Endothelial cell of umbilical vein (primary cell): ENCODE data around the gene TBC1D10A. TPM values are rescaled to one million over a fixed set of nuclear protein-coding genes. Genes with fewer than 3 reads are reported as not detected.

ENCODE experiments used
- BruUV-seq: library from RNA; stranded (reverse); fragments of 400-500 nt; replicated peaks from 2 replicates; lab custom pipeline; 2021; lab: Mats Ljungman, UMichigan
- CTCF ChIA-PET: fragments of 300-600, 350-600 bp; sonication (Branson Sonifier 250); formaldehyde crosslinking; loops from one replicate; lab custom pipeline; 2021; ENCODE audit warnings: antibody characterized with exemption, inconsistent platforms; lab: Charles Lee
- POLR2A ChIA-PET: fragments of 300-600, 350-600 bp; sonication (Branson Sonifier 250); formaldehyde crosslinking; loops from one replicate; lab custom pipeline; 2021; ENCODE audit warnings: antibody characterized with exemption, inconsistent platforms; lab: Charles Lee
- DNase-seq: peaks from one replicate; pipeline ENCODE4 v3.0.0-alpha.2; 2011; ENCODE audit warnings: low read depth, low spot score
- FAIRE-seq: peaks from 2 replicates; lab custom pipeline; 2011; peaks lifted over from hg19 to GRCh38; lab: Jason Lieb, UNC
- H2AFZ ChIP-seq: 2 replicates; pipeline ENCODE4 v1.6.0; 2012; ENCODE audit warnings: low read depth, low read length, control low read depth, inconsistent platforms
- H3K27ac ChIP-seq: 2 replicates; pipeline ENCODE4 v1.5.1; 2011; ENCODE audit warnings: low read depth, mild to moderate bottlenecking, control low read depth, low read length, moderate library complexity; ENCODE audit not compliant: insufficient read depth
- H3K27me3 ChIP-seq, 2 experiments: 2 replicates each; pipeline versions ENCODE4 v1.6.0 to v1.6.1; 2011; ENCODE audit warnings: low read length in 2 of 2, mixed read lengths in 1 of 2; ENCODE audit not compliant: control insufficient read depth in 2 of 2, insufficient read depth in 2 of 2
- H3K36me3 ChIP-seq, 2 experiments: 2 replicates in 1 of 2; 3 replicates in 1 of 2; pipeline ENCODE4 v1.5.1; 2011; ENCODE audit warnings: low read length in 2 of 2, mild to moderate bottlenecking in 1 of 2, moderate library complexity in 1 of 2; ENCODE audit not compliant: control insufficient read depth in 2 of 2, insufficient read depth in 2 of 2; ENCODE audit errors: extremely low read depth in 1 of 2
- H3K4me1 ChIP-seq: 3 replicates; pipeline ENCODE4 v1.5.1; 2011; ENCODE audit warnings: mild to moderate bottlenecking, low read length; ENCODE audit not compliant: control insufficient read depth, insufficient read depth; ENCODE audit errors: extremely low read depth
- H3K4me2 ChIP-seq: 2 replicates; pipeline ENCODE4 v1.6.1; 2011; ENCODE audit warnings: low read length, control low read depth, mixed read lengths; ENCODE audit not compliant: insufficient read depth
- H3K4me3 ChIP-seq, 3 experiments: fragments of 200-600 bp in 1 of 3; sonication (generic), shearing (Covaris generic) in 1 of 3; replicated peaks in 1 of 3; 2 replicates each; pipeline ENCODE4 v1.5.1; 2011 to 2016; ENCODE audit warnings: control low read depth in 3 of 3, low read length in 3 of 3, mild to moderate bottlenecking in 2 of 3, inconsistent platforms in 1 of 3, low read depth in 1 of 3, moderate library complexity in 1 of 3; ENCODE audit not compliant: insufficient read depth in 1 of 3
- H3K79me2 ChIP-seq: 2 replicates; pipeline ENCODE4 v1.6.0; 2012; ENCODE audit warnings: low read length, inconsistent platforms; ENCODE audit not compliant: control insufficient read depth, insufficient read depth
- H3K9ac ChIP-seq: replicated peaks from 2 replicates; pipeline ENCODE3; 2011; ENCODE audit warnings: low read length, control low read depth; ENCODE audit not compliant: insufficient read depth; ENCODE audit errors: extremely low read depth
- H3K9me1 ChIP-seq: replicated peaks from 3 replicates; pipeline ENCODE4 v1.6.0; 2011; ENCODE audit warnings: mild to moderate bottlenecking, low read length; ENCODE audit not compliant: control insufficient read depth, insufficient read depth; ENCODE audit errors: extremely low read depth
- H3K9me3 ChIP-seq: replicated peaks from 2 replicates; pipeline ENCODE4 v1.5.1; 2012; ENCODE audit warnings: low read length, inconsistent platforms; ENCODE audit not compliant: control insufficient read depth, insufficient read depth
- H4K20me1 ChIP-seq: replicated peaks from 2 replicates; pipeline ENCODE3; 2011; ENCODE audit warnings: mild to moderate bottlenecking, low read length; ENCODE audit not compliant: control insufficient read depth, insufficient read depth; ENCODE audit errors: extremely low read depth
- EZH2 ChIP-seq: IDR thresholded peaks from 2 replicates; pipeline ENCODE4 v1.6.1; 2012; ENCODE audit warnings: borderline replicate concordance, low read depth, mild to moderate bottlenecking, moderate library complexity, low read length, inconsistent platforms; ENCODE audit not compliant: severe bottlenecking
- FOS ChIP-seq: IDR thresholded peaks from 2 replicates; pipeline ENCODE4 v1.6.1; 2011; ENCODE audit warnings: mild to moderate bottlenecking, low read length, moderate library complexity, borderline replicate concordance; ENCODE audit not compliant: insufficient read depth
- GATA2 ChIP-seq: IDR thresholded peaks from 2 replicates; pipeline ENCODE4 v1.7.0; 2011; ENCODE audit warnings: low read depth, mild to moderate bottlenecking, moderate library complexity, mixed read lengths, low read length; ENCODE audit not compliant: insufficient read length, insufficient read depth
- JUN ChIP-seq: IDR thresholded peaks from 2 replicates; pipeline ENCODE4 v1.6.1; 2011; ENCODE audit warnings: borderline replicate concordance, low read depth; ENCODE audit not compliant: insufficient read length, insufficient read depth
- MAX ChIP-seq: IDR thresholded peaks from 2 replicates; pipeline ENCODE4 v1.6.1; 2011; ENCODE audit not compliant: insufficient read depth, insufficient read length
- MYC ChIP-seq: IDR thresholded peaks from one replicate; pipeline ENCODE4 v1.6.1; 2011; ENCODE audit warnings: mild to moderate bottlenecking, low read depth, low read length
- POLR2AphosphoS5 ChIP-seq: IDR thresholded peaks from 2 replicates; pipeline ENCODE4 v1.6.1; 2012; ENCODE audit warnings: low read depth, mild to moderate bottlenecking, control low read depth, low read length, moderate library complexity; ENCODE audit not compliant: insufficient read depth
- dilution Hi-C: fragments of 300-500 bp; cut with MboI; formaldehyde crosslinking; loops from one replicate; pipeline ENCODE4 v1.15.0; 2019; ENCODE audit warnings: low sequenced_read_pairs; ENCODE audit not compliant: extremely low pct_ligation_motif_present
- intact Hi-C: fragments of 100-400 bp; cut with micrococcal nuclease; formaldehyde crosslinking; loops from one replicate; pipeline ENCODE4 v1.10.0; 2022
- polyA plus RNA-seq, 4 experiments: library from polyadenylated mRNA; depleted of rRNA in 3 of 4; stranded (reverse) in 3 of 4; unstranded in 1 of 4; fragments of >200 nt; gene quantifications; 2 replicates each; pipeline versions ENCODE4 v1.2.1 to v1.2.3, GENCODE V29; 2011 to 2012; ENCODE audit warnings: missing spikeins in 1 of 4
- total RNA-seq: library from RNA; stranded (reverse); gene quantifications from 2 replicates; pipeline ENCODE4 v1.2.3, GENCODE V29; 2021

Gene TBC1D10A
- total and polyA plus RNA-seq, 2 donors (not counting 3 experiments of a cell fraction or from before 2014, with no cell fraction given): 10.0 to 11.9 TPM

DNA sequence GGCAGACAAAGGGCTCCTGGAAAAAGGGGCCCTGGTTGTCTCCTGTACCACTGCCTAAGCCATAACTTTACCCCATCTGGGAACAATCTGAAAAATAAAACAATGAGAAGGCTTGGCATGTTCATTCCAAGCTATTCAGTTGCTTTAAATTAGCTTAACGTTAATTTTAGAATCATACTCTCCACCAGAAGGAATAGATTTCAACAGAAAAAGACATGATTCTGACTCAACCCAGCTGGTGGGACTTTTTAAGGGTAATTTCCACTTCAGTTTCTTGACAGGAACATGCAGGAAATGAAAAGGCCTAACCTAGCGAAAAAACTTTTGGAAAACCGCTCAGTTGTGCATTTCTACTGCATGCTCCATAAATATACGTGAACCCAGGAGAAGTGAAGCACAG lies 22.1 kb upstream of the TBC1D10A start:
- H3K4me2 ChIP-seq: no peak overlapping the region
- H3K4me3 ChIP-seq: no peak overlapping the region
- FAIRE-seq: no peak
- intact Hi-C loops: no loop called here
- no peaks in the 10 kb centered on the region for H3K9me3 ChIP-seq
- no TSS peak for BruUV-seq
- H3K79me2 ChIP-seq: peaks cover 46% of the 10 kb centered on the region
- no peaks in the 10 kb centered on the region for H3K27me3 ChIP-seq
- peaks cover 37 to 52% of the 10 kb centered on the region in 2 experiments for H3K36me3 ChIP-seq
- no peaks in the 10 kb centered on the region for H3K4me1 ChIP-seq
- H3K27ac ChIP-seq: no peak overlapping the region
- H3K9ac ChIP-seq: no peak overlapping the region
- DNase-seq: no peak
- ChIA-PET CTCF (interaction anchor here (0.6 kb wide), 1 partner anchor 39 kb away, joined by 3 read pairs; no protein-coding TSS in a partner anchor), POLR2A (no interaction called here)
- dilution Hi-C loops: no loop called here
- no peak overlapping the region for H2AFZ ChIP-seq
- no peak for TF ChIP-seq MYC
- no peak for TF ChIP-seq MAX
- no peak for TF ChIP-seq JUN
- TF ChIP-seq POLR2AphosphoS5: no peak
- TF ChIP-seq EZH2: no peak
- TF ChIP-seq FOS: no peak
- H4K20me1 ChIP-seq: peaks cover 2% of the 10 kb centered on the region
- no peaks in the 10 kb centered on the region for H3K9me1 ChIP-seq

GRCh38 chr22:30348404-30348803 lies 21.7 kb upstream of the TBC1D10A start:
- Histone ChIP-seq H3K36me3 (peaks cover 41 to 52% of the 10 kb centered on the region in 2 experiments), H4K20me1 (peaks cover 2% of the 10 kb centered on the region), H3K9me1 (no peaks in the 10 kb centered on the region), H2AFZ (no peak overlapping the region), H3K27me3 (no peaks in the 10 kb centered on the region), H3K9ac (no peak overlapping the region), H3K4me1 (no peaks in the 10 kb centered on the region), H3K4me2 (no peak overlapping the region), H3K4me3 (no peak overlapping the region), H3K9me3 (no peaks in the 10 kb centered on the region), H3K79me2 (peaks cover 43% of the 10 kb centered on the region), H3K27ac (no peak overlapping the region)
- no TSS peak for BruUV-seq
- no peak for TF ChIP-seq GATA2
- TF ChIP-seq MYC: no peak
- no peak for TF ChIP-seq JUN
- no peak for TF ChIP-seq EZH2
- TF ChIP-seq FOS: no peak
- no peak for DNase-seq
- ChIA-PET CTCF (no interaction called here), POLR2A (no interaction called here)
- dilution Hi-C loops (no loop called here), intact Hi-C loops (no loop called here)
- FAIRE-seq: no peak
